ENCODE results near the gene PLCB4.

Gene PLCB4

DNA sequence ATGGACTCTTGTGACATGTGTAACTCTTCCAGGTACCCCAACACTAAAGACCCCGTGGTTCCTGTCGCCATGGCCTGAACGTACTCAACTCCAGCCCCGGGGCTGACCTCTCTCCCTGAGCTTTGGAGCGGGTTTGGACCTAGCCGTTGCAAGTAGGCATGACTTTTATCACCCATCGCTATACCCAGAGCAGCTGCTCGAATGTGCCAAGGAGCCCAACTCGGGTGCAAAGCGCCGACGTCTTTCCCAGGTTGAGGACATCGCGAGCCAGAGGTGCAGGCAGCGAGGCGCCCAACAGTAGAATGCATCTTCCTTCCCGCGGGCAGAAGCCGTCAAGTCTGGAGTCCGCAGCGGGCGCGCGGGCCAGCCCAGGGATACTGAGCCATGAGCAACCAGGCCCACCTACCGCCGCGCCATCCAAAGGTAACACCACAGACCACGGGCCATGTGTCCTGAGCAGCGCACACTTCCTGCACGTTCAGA lies 439.9 kb downstream of the PLCB4 start:
- no peak for DNase-seq (ENCODE audit: low read depth in 1 of 2, low spot score in 1 of 2)

- DNase-seq (ENCODE audit: low read depth in 1 of 2, low spot score in 1 of 2): no peak
Measured at GRCh38 chr20:9509246-9509645, 440.4 kb downstream of the PLCB4 start.

DNA sequence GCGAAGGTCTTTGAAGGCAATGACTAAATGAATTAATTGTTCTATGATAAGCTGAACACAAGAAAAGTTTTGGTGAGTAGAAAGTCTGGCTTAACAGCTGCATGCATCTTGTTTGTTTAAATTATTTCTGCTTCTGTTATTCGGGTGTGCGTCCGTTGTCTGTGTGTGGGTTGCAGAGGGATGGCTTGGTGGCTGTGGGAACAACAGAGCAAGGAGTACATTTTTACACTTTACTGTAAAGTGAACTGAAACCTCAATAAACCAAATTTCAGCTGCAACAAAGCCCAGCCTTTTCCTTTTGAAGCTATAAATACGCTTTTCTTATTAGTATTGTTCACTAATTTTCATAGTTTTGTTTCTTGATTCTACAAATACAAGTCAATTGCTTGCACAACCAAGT lies 442.0 kb downstream of the PLCB4 start:
- no peak for DNase-seq (ENCODE audit: low read depth in 1 of 2, low spot score in 1 of 2)

- DNase-seq (ENCODE audit: low read depth in 1 of 2, low spot score in 1 of 2): no peak
Measured at GRCh38 chr20:9514072-9514460, 445.2 kb downstream of the PLCB4 start.

GRCh38 chr20:9514461-9515213 lies 445.8 kb downstream of the PLCB4 start, which contains the start of gene LAMP5:
Gene LAMP5 (plus strand): TSS chr20:9514590. CDS start chr20:9514853, 263 bp downstream.
- no peak for DNase-seq (ENCODE audit: low read depth in 1 of 2, low spot score in 1 of 2)

- DNase-seq (ENCODE audit: low read depth in 1 of 2, low spot score in 1 of 2): no peak
Measured at GRCh38 chr20:9515214-9515585, 446.3 kb downstream of the PLCB4 start.

GRCh38 chr20:9515741-9516233 lies 446.9 kb downstream of the PLCB4 start:
- no peak for DNase-seq (ENCODE audit: low read depth in 1 of 2, low spot score in 1 of 2)

DNA sequence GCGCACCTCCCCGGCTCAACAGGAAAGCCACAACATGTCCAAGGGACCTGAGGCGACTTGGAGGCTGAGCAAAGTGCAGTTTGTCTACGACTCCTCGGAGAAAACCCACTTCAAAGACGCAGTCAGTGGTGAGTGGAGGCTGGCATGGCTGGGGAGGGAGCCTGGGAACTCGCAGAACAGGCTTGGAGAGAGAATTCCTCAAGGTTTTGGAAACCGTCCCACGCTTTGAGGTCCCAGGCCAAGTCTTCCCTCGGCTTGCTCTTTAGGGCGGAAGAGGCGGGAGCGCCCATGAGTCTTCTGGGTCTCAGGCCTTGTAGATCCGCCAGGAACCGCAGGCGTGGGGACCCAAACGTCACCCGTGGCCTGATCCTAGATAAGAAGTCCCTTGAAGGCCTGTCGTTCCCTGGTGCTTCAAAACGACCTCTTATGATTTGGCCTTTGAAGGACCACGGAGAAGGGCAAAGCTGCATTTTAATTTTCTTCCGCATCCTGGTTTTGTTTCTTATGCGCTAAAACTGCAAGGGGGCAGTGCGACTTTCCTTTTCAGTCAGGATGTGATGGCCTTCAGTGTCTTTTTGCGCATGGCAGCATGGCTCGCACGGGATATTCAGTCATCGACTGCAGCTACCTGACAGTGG lies 447.5 kb downstream of the PLCB4 start:
- DNase-seq (ENCODE audit: low read depth in 1 of 2, low spot score in 1 of 2): no peak

- DNase-seq (ENCODE audit: low read depth in 1 of 2, low spot score in 1 of 2): no peak
Measured at GRCh38 chr20:9517297-9518162, 448.6 kb downstream of the PLCB4 start.

DNA sequence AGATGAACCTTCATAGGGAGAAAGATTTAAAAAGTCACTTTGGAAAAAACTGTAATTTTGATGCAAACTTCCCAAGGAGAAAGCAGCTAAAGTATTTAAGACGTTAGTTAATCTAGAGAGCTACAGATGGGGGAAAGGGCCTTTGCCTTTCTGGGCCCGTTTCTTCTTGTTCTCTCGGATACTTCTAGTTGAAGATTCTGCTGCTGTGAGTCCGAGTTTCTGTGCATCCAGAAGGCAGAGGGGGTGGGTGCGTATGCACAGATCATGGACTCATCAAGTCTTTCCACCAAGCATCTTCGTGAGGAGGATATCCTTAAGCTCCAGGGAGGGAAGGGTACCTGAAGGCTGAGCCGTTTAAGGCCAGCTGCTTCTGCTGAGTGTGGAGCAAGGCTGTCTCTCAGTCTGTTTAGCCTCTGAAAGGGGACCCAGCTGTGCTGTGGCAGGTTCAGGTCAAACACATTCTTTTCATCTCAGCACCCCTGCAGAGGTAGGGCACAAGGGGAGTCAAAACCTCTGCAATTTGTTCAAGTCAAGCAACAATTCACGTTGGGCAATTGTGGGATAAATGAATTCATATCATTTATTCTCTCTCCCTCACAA lies 449.8 kb downstream of the PLCB4 start:
- no peak for DNase-seq (ENCODE audit: low read depth in 1 of 2, low spot score in 1 of 2)

- DNase-seq (ENCODE audit: low read depth in 1 of 2, low spot score in 1 of 2): no peak
Measured at GRCh38 chr20:9520086-9520485, 451.2 kb downstream of the PLCB4 start.

DNA sequence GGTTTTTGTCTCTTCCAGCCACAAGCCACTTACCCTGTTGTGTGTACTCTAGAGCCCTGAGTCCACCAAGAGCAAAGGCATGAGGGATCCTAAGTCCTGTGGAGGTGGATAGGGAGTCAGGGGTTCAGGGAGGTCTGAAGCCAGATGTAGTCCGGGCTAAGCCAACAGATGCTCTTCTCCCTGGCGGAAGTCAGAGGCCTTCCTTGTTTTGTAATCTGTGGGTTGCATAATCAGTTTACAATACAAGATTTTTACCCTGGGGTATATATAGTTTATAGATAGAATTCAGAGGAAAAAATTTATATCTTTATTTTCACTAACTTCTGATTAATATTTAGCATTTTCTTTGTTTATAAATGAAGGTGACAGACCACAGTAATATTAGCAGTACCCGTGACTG lies 454.7 kb downstream of the PLCB4 start:
- no peak for DNase-seq (ENCODE audit: low read depth in 1 of 2, low spot score in 1 of 2)

Measured in activated CD4-positive, alpha-beta T cell treated with anti-CD3 and anti-CD28 coated beads, Interleukin-2, amount 50 U/mL, for 24 hours (primary cell).